ENCODE results near the gene IGSF10. TPM values are rescaled to one million over a fixed set of nuclear protein-coding genes. Genes with fewer than 3 reads are reported as not detected.
A peak's percentile ranks its signal among the peaks of the same experiment; 100 is the strongest.

IGSF10 gene
- total and polyA plus RNA-seq, 4 donors: 6.8 to 62.9 (median 20.5) TPM

GRCh38 chr3:151459358-151459757 is 1.5 kb downstream of the IGSF10 start:
- Histone ChIP-seq H3K9ac (ENCODE audit: insufficient read depth in 1 of 2, low read length in 2 of 2) (peak overlapping the region in 1 of 2 donors; percentile 82), H3K27ac (ENCODE audit: low read depth in 1 of 2, low read length in 1 of 2) (no peak overlapping the region), H3K36me3 (ENCODE audit: control insufficient read depth in 4 of 4, insufficient read depth in 4 of 4, low read length in 4 of 4) (peaks cover 0 to 13% (median 5%) of the 10 kb centered on the region in 4 donors), H3K27me3 (ENCODE audit: control insufficient read depth in 3 of 3, insufficient read depth in 3 of 3, low read length in 2 of 3) (no peaks in the 10 kb centered on the region), H3K9me3 (ENCODE audit: control insufficient read depth in 4 of 4, insufficient read depth in 3 of 4, low read length in 3 of 4) (no peaks in the 10 kb centered on the region), H3K4me3 (peak overlapping the region; percentile 15), H3K4me1 (ENCODE audit: control insufficient read depth in 5 of 5, insufficient read depth in 5 of 5, low read length in 5 of 5) (peaks cover 0 to 22% (median 3%) of the 10 kb centered on the region in 5 donors)
- TF ChIP-seq CTCF (IDR thresholded peaks at IDR 0.05; ENCODE audit: control extremely low read depth, extremely low read depth): no peak
- ATAC-seq (ENCODE audit: insufficient read depth, low FRiP score) (no peak), DNase-seq (peak in 2 of 3 donors; percentile 53 to 59)
- WGBS, 2 donors: 43 to 72% methylated on average over 3 of the region's 3 CpGs

- no peak overlapping the region for H3K4me3 ChIP-seq
- H3K9me3 ChIP-seq (ENCODE audit: control insufficient read depth in 4 of 4, insufficient read depth in 3 of 4, low read length in 3 of 4): no peaks in the 10 kb centered on the region
- H3K9ac ChIP-seq (ENCODE audit: insufficient read depth in 1 of 2, low read length in 2 of 2): no peak overlapping the region
- peaks cover 0 to 19% (median 11%) of the 10 kb centered on the region in 4 donors for H3K36me3 ChIP-seq (ENCODE audit: control insufficient read depth in 4 of 4, insufficient read depth in 4 of 4, low read length in 4 of 4)
- DNase-seq: no peak
- 94 to 95% methylated on average over 3 of the region's 3 CpGs for WGBS, 2 donors
- H3K27me3 ChIP-seq (ENCODE audit: control insufficient read depth in 3 of 3, insufficient read depth in 3 of 3, low read length in 2 of 3): no peaks in the 10 kb centered on the region
- TF ChIP-seq CTCF (IDR thresholded peaks at IDR 0.05; ENCODE audit: control extremely low read depth, extremely low read depth): no peak
- ATAC-seq (ENCODE audit: insufficient read depth, low FRiP score): no peak
- H3K27ac ChIP-seq (ENCODE audit: low read depth in 1 of 2, low read length in 1 of 2): no peak overlapping the region
- peaks cover 0 to 31% (median 6%) of the 10 kb centered on the region in 5 donors for H3K4me1 ChIP-seq (ENCODE audit: control insufficient read depth in 5 of 5, insufficient read depth in 5 of 5, low read length in 5 of 5)
Measured at GRCh38 chr3:151456065-151456464, 4.8 kb downstream of the IGSF10 start.

- WGBS, 2 donors: 38 to 61% methylated on average over 2 of the region's 2 CpGs
- no peak overlapping the region for H3K4me3 ChIP-seq
- peak in 2 of 3 donors; percentile 52 to 67 for DNase-seq
- peaks cover 0 to 9% (median 2%) of the 10 kb centered on the region in 5 donors for H3K4me1 ChIP-seq (ENCODE audit: control insufficient read depth in 5 of 5, insufficient read depth in 5 of 5, low read length in 5 of 5)
- no peaks in the 10 kb centered on the region for H3K27me3 ChIP-seq (ENCODE audit: control insufficient read depth in 3 of 3, insufficient read depth in 3 of 3, low read length in 2 of 3)
- no peak for TF ChIP-seq CTCF (IDR thresholded peaks at IDR 0.05; ENCODE audit: control extremely low read depth, extremely low read depth)
- no peak for ATAC-seq (ENCODE audit: insufficient read depth, low FRiP score)
- no peak overlapping the region for H3K9ac ChIP-seq (ENCODE audit: insufficient read depth in 1 of 2, low read length in 2 of 2)
- peaks cover 0 to 46% (median 21%) of the 10 kb centered on the region in 4 donors for H3K36me3 ChIP-seq (ENCODE audit: control insufficient read depth in 4 of 4, insufficient read depth in 4 of 4, low read length in 4 of 4)
- H3K9me3 ChIP-seq (ENCODE audit: control insufficient read depth in 4 of 4, insufficient read depth in 3 of 4, low read length in 3 of 4): peaks cover 0 to 6% (median 3%) of the 10 kb centered on the region in 4 donors
- H3K27ac ChIP-seq (ENCODE audit: low read depth in 1 of 2, low read length in 1 of 2): no peak overlapping the region
Measured at GRCh38 chr3:151452841-151453240, 8.0 kb downstream of the IGSF10 start.

GRCh38 chr3:151452368-151452767 is 8.5 kb downstream of the IGSF10 start:
- peaks cover 0 to 51% (median 23%) of the 10 kb centered on the region in 4 donors for H3K36me3 ChIP-seq (ENCODE audit: control insufficient read depth in 4 of 4, insufficient read depth in 4 of 4, low read length in 4 of 4)

More at GRCh38 chr3:151452368-151452767, 8.5 kb downstream of the IGSF10 start:
- no peak for ATAC-seq (ENCODE audit: insufficient read depth, low FRiP score)
- Histone ChIP-seq H3K27ac (ENCODE audit: low read depth in 1 of 2, low read length in 1 of 2) (no peak overlapping the region), H3K9me3 (ENCODE audit: control insufficient read depth in 4 of 4, insufficient read depth in 3 of 4, low read length in 3 of 4) (peaks cover 0 to 9% (median 5%) of the 10 kb centered on the region in 4 donors), H3K4me3 (no peak overlapping the region), H3K9ac (ENCODE audit: insufficient read depth in 1 of 2, low read length in 2 of 2) (no peak overlapping the region), H3K27me3 (ENCODE audit: control insufficient read depth in 3 of 3, insufficient read depth in 3 of 3, low read length in 2 of 3) (no peaks in the 10 kb centered on the region), H3K4me1 (ENCODE audit: control insufficient read depth in 5 of 5, insufficient read depth in 5 of 5, low read length in 5 of 5) (peaks cover 0 to 9% (median 0%) of the 10 kb centered on the region in 5 donors)
- 0 to 46% methylated on average over 1 of the region's 1 CpG for WGBS, 2 donors
- TF ChIP-seq CTCF (IDR thresholded peaks at IDR 0.05; ENCODE audit: control extremely low read depth, extremely low read depth): no peak
- DNase-seq: no peak

Measured in lung (tissue), 12 donors.